NT2/D1 (cell line): Measurements from ENCODE around the gene OBSCN.

Source experiments
- SUZ12 ChIP-seq: IDR thresholded peaks from 2 replicates; pipeline ENCODE4 v1.6.1; 2011; ENCODE audit not compliant: insufficient read length, insufficient read depth; ENCODE audit errors: extremely low read depth
- YY1 ChIP-seq: IDR thresholded peaks from 2 replicates; pipeline ENCODE4 v1.6.1; 2011; ENCODE audit not compliant: insufficient read length, insufficient read depth

- TF ChIP-seq SUZ12: no peak
- TF ChIP-seq YY1: no peak
These were observed 107.7 kb downstream of the OBSCN start for GRCh38 chr1:228315484-228315944.
